ENCODE measurements around the gene KNOP1. TPM values are rescaled to one million over a fixed set of nuclear protein-coding genes. Genes with fewer than 3 reads are reported as not detected.
A peak's percentile ranks its signal among the peaks of the same experiment; 100 is the strongest.

KNOP1 gene
- total RNA-seq, 1 experiment from 2014 or later, result 65.0 TPM

DNA sequence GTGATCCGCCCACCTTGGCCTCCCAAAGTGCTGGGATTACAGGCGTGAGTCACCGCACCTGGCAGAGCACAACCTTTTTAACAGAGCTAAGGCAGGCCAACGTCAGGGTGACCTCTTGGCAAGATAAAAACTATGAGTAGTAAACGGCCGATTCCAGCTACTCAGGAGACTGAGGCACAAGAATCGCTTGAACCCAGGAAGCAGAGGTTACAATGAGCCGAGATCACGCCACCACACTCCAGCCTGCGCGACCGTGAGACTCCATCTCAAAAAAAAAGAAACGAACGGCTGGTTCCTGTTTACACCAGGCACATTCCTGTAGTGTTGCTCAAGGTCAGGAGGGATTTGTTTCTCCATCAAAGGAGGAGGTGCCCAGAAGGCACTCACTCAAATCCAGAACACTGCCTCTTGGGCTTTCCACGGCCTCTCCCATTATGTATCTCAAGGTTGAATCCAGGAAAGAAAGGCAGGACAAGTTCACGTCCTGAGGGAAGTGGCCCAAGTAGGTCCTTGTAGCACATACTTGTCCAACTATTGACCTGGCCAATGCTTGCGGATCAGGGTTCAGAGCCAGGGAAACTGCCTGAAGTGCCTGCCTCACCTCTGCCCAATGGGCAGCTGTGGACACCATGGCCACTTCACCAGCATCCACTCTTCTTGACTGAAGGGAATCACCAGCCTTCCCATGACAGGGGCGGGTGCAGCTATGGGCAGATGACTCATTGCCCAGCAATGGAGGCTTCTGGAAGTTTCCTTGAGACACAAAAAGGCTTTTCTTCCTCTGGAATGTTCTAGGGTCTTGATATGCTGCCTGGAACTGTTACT lies 13.5 kb downstream of the KNOP1 start:
- Histone ChIP-seq H3K4me3 (ENCODE audit: low read depth, low read length, poor library complexity, severe bottlenecking) (no peak overlapping the region), H3K9me3 (ENCODE audit: low read depth, low read length, poor library complexity, severe bottlenecking) (no peaks in the 10 kb centered on the region), H3K36me3 (ENCODE audit: insufficient read depth, low read length, poor library complexity, severe bottlenecking) (peaks cover 63% of the 10 kb centered on the region), H3K4me1 (ENCODE audit: insufficient read depth, low read length, poor library complexity, severe bottlenecking) (no peaks in the 10 kb centered on the region), H3K27me3 (replicated peaks; ENCODE audit: insufficient read depth, low read depth, low read length, poor library complexity) (no peaks in the 10 kb centered on the region), H3K27ac (ENCODE audit: low read depth, low read length, poor library complexity, severe bottlenecking) (no peak overlapping the region)
- TF ChIP-seq, protein P1, sequence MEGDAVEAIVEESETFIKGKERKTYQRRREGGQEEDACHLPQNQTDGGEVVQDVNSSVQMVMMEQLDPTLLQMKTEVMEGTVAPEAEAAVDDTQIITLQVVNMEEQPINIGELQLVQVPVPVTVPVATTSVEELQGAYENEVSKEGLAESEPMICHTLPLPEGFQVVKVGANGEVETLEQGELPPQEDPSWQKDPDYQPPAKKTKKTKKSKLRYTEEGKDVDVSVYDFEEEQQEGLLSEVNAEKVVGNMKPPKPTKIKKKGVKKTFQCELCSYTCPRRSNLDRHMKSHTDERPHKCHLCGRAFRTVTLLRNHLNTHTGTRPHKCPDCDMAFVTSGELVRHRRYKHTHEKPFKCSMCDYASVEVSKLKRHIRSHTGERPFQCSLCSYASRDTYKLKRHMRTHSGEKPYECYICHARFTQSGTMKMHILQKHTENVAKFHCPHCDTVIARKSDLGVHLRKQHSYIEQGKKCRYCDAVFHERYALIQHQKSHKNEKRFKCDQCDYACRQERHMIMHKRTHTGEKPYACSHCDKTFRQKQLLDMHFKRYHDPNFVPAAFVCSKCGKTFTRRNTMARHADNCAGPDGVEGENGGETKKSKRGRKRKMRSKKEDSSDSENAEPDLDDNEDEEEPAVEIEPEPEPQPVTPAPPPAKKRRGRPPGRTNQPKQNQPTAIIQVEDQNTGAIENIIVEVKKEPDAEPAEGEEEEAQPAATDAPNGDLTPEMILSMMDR (conservative IDR thresholded peaks at IDR 0.05; ENCODE audit: low read depth, low read length), result no peak
- ChIA-PET CTCF (no interaction called here), POLR2A (ENCODE audit: low non-redundant PET) (interaction anchor here (0.6 kb wide), 1 partner anchor 920 kb away, joined by 3 read pairs; no protein-coding TSS in a partner anchor)
- intact Hi-C loops (cut with micrococcal nuclease; ENCODE audit: unreplicated experiment), result no loop called here
- BruUV-seq (replicated peaks), result no TSS peak
- no peak for DNase-seq (ENCODE audit: low spot score)

- intact Hi-C loops (cut with micrococcal nuclease; ENCODE audit: unreplicated experiment), result no loop called here
- TF ChIP-seq EZH2 (IDR thresholded peaks at IDR 0.05; ENCODE audit: borderline replicate concordance, low read depth, low read length, poor library complexity, severe bottlenecking), result no peak
- TF ChIP-seq, protein P1 (conservative IDR thresholded peaks at IDR 0.05; ENCODE audit: low read depth, low read length), result no peak
- Histone ChIP-seq H3K4me1 (ENCODE audit: insufficient read depth, low read length, poor library complexity, severe bottlenecking) (no peaks in the 10 kb centered on the region), H3K4me3 (ENCODE audit: low read depth, low read length, poor library complexity, severe bottlenecking) (no peak overlapping the region), H3K36me3 (ENCODE audit: insufficient read depth, low read length, poor library complexity, severe bottlenecking) (peaks cover 69% of the 10 kb centered on the region), H3K9me3 (ENCODE audit: low read depth, low read length, poor library complexity, severe bottlenecking) (no peaks in the 10 kb centered on the region), H3K27ac (ENCODE audit: low read depth, low read length, poor library complexity, severe bottlenecking) (no peak overlapping the region), H3K27me3 (replicated peaks; ENCODE audit: insufficient read depth, low read depth, low read length, poor library complexity) (no peaks in the 10 kb centered on the region)
- CTCF ChIA-PET, result no interaction called here
- DNase-seq (ENCODE audit: low spot score), result no peak
- TSS peak; percentile 7 for BruUV-seq (replicated peaks)
- POLR2A ChIA-PET (ENCODE audit: low non-redundant PET), result no interaction called here
Measured at GRCh38 chr16:19703172-19703889, 14.7 kb downstream of the KNOP1 start.

DNA sequence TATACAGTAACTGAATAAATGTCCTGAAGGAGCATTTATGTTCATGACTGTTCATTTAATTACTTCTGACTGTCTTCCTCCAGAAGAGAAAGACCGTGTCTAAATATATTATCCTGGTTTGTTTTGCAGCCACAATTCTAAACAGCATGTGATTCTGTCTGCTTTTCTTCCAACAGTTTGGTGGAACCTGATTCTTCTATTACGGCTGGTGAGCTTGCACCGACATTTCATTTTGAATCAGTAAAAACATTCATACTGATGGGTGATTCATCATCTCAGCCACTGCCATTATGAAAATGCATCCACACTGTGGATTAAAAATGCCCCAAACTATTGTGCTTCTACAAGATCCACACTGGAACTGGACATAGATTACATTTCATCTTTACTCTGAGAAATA lies 16.9 kb downstream of the KNOP1 start:
- H3K27me3 ChIP-seq (replicated peaks; ENCODE audit: insufficient read depth, low read depth, low read length, poor library complexity), result no peaks in the 10 kb centered on the region
- no peak for TF ChIP-seq EZH2 (IDR thresholded peaks at IDR 0.05; ENCODE audit: borderline replicate concordance, low read depth, low read length, poor library complexity, severe bottlenecking)
- TF ChIP-seq, protein P1 (conservative IDR thresholded peaks at IDR 0.05; ENCODE audit: low read depth, low read length), result no peak
- no peak overlapping the region for H3K4me3 ChIP-seq (ENCODE audit: low read depth, low read length, poor library complexity, severe bottlenecking)
- intact Hi-C loops (cut with micrococcal nuclease; ENCODE audit: unreplicated experiment), result no loop called here
- ChIA-PET CTCF (interaction anchor here (0.6 kb wide), 1 partner anchor 117 kb away, joined by 3 read pairs; no protein-coding TSS in a partner anchor), POLR2A (ENCODE audit: low non-redundant PET) (no interaction called here)
- no TSS peak for BruUV-seq (replicated peaks)
- peaks cover 65% of the 10 kb centered on the region for H3K36me3 ChIP-seq (ENCODE audit: insufficient read depth, low read length, poor library complexity, severe bottlenecking)
- H3K27ac ChIP-seq (ENCODE audit: low read depth, low read length, poor library complexity, severe bottlenecking), result no peak overlapping the region
- no peak for DNase-seq (ENCODE audit: low spot score)
- peaks cover 7% of the 10 kb centered on the region for H3K4me1 ChIP-seq (ENCODE audit: insufficient read depth, low read length, poor library complexity, severe bottlenecking)
- H3K9me3 ChIP-seq (ENCODE audit: low read depth, low read length, poor library complexity, severe bottlenecking), result no peaks in the 10 kb centered on the region

Data from A673 (cell line).